Spleen (tissue), 7 donors: ENCODE measurements around the gene RERG.

Experiments
- POLR2AphosphoS5 ChIP-seq, 3 donors: sonication (generic); formaldehyde crosslinking; IDR thresholded peaks; one replicate each; pipeline ENCODE4 v1.5.1; 2017; ENCODE audit warnings: antibody characterized with exemption in 3 of 3
- TF ChIP-seq, protein P1 (sequence below), 11 experiments: fragments of 200-600 bp in 7 of 11; fragments of 450-650 bp in 4 of 11; sonication (generic) in 4 of 11; IDR thresholded peaks in 8 of 11; conservative IDR thresholded peaks in 3 of 11; 1 replicate in 7 of 11; 2 replicates in 4 of 11; pipeline versions ENCODE4 v1.4.0 to v1.8.0; 2016 to 2021; ENCODE audit warnings: antibody characterized with exemption in 11 of 11, inconsistent platforms in 4 of 11, mild to moderate bottlenecking in 1 of 11
- donor health status: DM: no; HTN: no; CAD: no; lungs with moderate emphysema.
- donor health status: DM: no; HTN: no; CAD: no.
- donor health status: DM: no; HTN: no; CAD: no.

GRCh38 chr12:15116086-15116485 lies 105.1 kb downstream of the RERG start:
- TF ChIP-seq, protein P1, sequence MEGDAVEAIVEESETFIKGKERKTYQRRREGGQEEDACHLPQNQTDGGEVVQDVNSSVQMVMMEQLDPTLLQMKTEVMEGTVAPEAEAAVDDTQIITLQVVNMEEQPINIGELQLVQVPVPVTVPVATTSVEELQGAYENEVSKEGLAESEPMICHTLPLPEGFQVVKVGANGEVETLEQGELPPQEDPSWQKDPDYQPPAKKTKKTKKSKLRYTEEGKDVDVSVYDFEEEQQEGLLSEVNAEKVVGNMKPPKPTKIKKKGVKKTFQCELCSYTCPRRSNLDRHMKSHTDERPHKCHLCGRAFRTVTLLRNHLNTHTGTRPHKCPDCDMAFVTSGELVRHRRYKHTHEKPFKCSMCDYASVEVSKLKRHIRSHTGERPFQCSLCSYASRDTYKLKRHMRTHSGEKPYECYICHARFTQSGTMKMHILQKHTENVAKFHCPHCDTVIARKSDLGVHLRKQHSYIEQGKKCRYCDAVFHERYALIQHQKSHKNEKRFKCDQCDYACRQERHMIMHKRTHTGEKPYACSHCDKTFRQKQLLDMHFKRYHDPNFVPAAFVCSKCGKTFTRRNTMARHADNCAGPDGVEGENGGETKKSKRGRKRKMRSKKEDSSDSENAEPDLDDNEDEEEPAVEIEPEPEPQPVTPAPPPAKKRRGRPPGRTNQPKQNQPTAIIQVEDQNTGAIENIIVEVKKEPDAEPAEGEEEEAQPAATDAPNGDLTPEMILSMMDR (IDR thresholded peaks at IDR 0.05 in 8 of 11, conservative IDR thresholded peaks at IDR 0.05 in 3 of 11) = no peak
- peak in 1 of 3 donors; percentile 43 for TF ChIP-seq POLR2AphosphoS5 (IDR thresholded peaks at IDR 0.05)
